Measurements from ENCODE around the gene EXT2.

The EXT2 gene

GRCh38 chr11:44133335-44133946 is 38.0 kb downstream of the EXT2 start:
- no peak for DNase-seq (ENCODE audit: low read depth in 2 of 2, low spot score in 1 of 2)

GRCh38 chr11:44134625-44135024 is 39.1 kb downstream of the EXT2 start:
- DNase-seq (ENCODE audit: low read depth in 2 of 2, low spot score in 1 of 2) = no peak

GRCh38 chr11:44136176-44136945 is 40.9 kb downstream of the EXT2 start:
- DNase-seq (ENCODE audit: low read depth in 2 of 2, low spot score in 1 of 2) = no peak

- no peak for DNase-seq (ENCODE audit: low read depth in 2 of 2, low spot score in 1 of 2)
Observed at GRCh38 chr11:44137057-44137456, 41.6 kb downstream of the EXT2 start.

- no peak for DNase-seq (ENCODE audit: low read depth in 2 of 2, low spot score in 1 of 2)
Observed at GRCh38 chr11:44138286-44138685, 42.8 kb downstream of the EXT2 start.

GRCh38 chr11:44138980-44139379 is 43.5 kb downstream of the EXT2 start:
- no peak for DNase-seq (ENCODE audit: low read depth in 2 of 2, low spot score in 1 of 2)

- no peak for DNase-seq (ENCODE audit: low read depth in 2 of 2, low spot score in 1 of 2)
Observed at GRCh38 chr11:44139565-44140330, 44.3 kb downstream of the EXT2 start.

- DNase-seq (ENCODE audit: low read depth in 2 of 2, low spot score in 1 of 2) = no peak
Observed at GRCh38 chr11:44140372-44140771, 44.9 kb downstream of the EXT2 start.

- DNase-seq (ENCODE audit: low read depth in 2 of 2, low spot score in 1 of 2) = no peak
Observed at GRCh38 chr11:44140805-44141204, 45.3 kb downstream of the EXT2 start.

GRCh38 chr11:44143987-44144909 is 48.8 kb downstream of the EXT2 start:
- no peak for DNase-seq (ENCODE audit: low read depth in 2 of 2, low spot score in 1 of 2)

- no peak for DNase-seq (ENCODE audit: low read depth in 2 of 2, low spot score in 1 of 2)
Observed at GRCh38 chr11:44145011-44145775, 49.7 kb downstream of the EXT2 start.

GRCh38 chr11:44146931-44147330 is 51.5 kb downstream of the EXT2 start:
- no peak for DNase-seq (ENCODE audit: low read depth in 2 of 2, low spot score in 1 of 2)

- DNase-seq (ENCODE audit: low read depth in 2 of 2, low spot score in 1 of 2) = no peak
Observed at GRCh38 chr11:44147751-44148150, 52.3 kb downstream of the EXT2 start.

- DNase-seq (ENCODE audit: low read depth in 2 of 2, low spot score in 1 of 2) = no peak
Observed at GRCh38 chr11:44149651-44150050, 54.2 kb downstream of the EXT2 start.

- DNase-seq (ENCODE audit: low read depth in 2 of 2, low spot score in 1 of 2) = no peak
Observed at GRCh38 chr11:44150401-44150800, 54.9 kb downstream of the EXT2 start.

- no peak for DNase-seq (ENCODE audit: low read depth in 2 of 2, low spot score in 1 of 2)
Observed at GRCh38 chr11:44157019-44157418, 61.5 kb downstream of the EXT2 start.

- DNase-seq (ENCODE audit: low read depth in 2 of 2, low spot score in 1 of 2) = no peak
Observed at GRCh38 chr11:44158384-44158783, 62.9 kb downstream of the EXT2 start.

GRCh38 chr11:44159848-44160721 is 64.6 kb downstream of the EXT2 start:
- DNase-seq (ENCODE audit: low read depth in 2 of 2, low spot score in 1 of 2) = no peak

GRCh38 chr11:44162004-44162403 is 66.5 kb downstream of the EXT2 start:
- DNase-seq (ENCODE audit: low read depth in 2 of 2, low spot score in 1 of 2) = no peak
